ENCODE data around the gene WDR59.

The WDR59 gene

GRCh38 chr16:74942977-74943918 lies 41.7 kb downstream of the WDR59 start:
- WGBS, 2 experiments: 93 to 97% methylated on average over 4 of the region's 4 CpGs
- Histone ChIP-seq H3K27me3 (ENCODE audit: control insufficient read depth, insufficient read depth, low read length, poor library complexity, severe bottlenecking) (no peaks in the 10 kb centered on the region), H3K36me3 (ENCODE audit: control insufficient read depth, insufficient read depth, low read length) (peaks cover 15% of the 10 kb centered on the region), H3K9me3 (ENCODE audit: control insufficient read depth, low read length) (no peaks in the 10 kb centered on the region), H3K4me1 (ENCODE audit: control insufficient read depth, insufficient read depth, low read length) (no peaks in the 10 kb centered on the region), H3K27ac (ENCODE audit: insufficient read depth, low read depth, low read length, poor library complexity, severe bottlenecking) (no peak overlapping the region), H3K4me3 (ENCODE audit: insufficient read depth, low read depth, low read length) (no peak overlapping the region)

DNA sequence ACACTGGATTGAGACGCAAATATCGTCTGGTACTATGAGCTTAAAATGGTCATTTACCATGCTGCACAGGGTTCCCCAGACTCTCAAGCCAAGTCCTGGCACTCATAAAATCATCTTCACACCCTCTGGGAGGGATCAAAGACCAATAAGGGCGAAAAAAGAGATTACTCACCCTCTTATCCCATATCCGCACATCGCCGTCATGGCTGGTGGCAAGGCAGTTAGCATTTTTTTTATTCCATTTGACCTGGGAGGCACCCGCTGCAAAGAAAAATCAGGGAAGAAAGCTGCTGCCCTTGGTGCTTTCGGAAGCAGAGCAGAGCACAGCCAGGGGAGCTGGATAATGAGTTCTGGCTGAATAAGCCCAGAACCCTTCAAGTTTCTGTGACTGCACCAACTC lies 42.4 kb downstream of the WDR59 start:
- peaks cover 15% of the 10 kb centered on the region for H3K36me3 ChIP-seq (ENCODE audit: control insufficient read depth, insufficient read depth, low read length)
- no peak overlapping the region for H3K27ac ChIP-seq (ENCODE audit: insufficient read depth, low read depth, low read length, poor library complexity, severe bottlenecking)
- H3K4me1 ChIP-seq (ENCODE audit: control insufficient read depth, insufficient read depth, low read length): no peaks in the 10 kb centered on the region
- no peak overlapping the region for H3K4me3 ChIP-seq (ENCODE audit: insufficient read depth, low read depth, low read length)
- H3K27me3 ChIP-seq (ENCODE audit: control insufficient read depth, insufficient read depth, low read length, poor library complexity, severe bottlenecking): no peaks in the 10 kb centered on the region
- WGBS, 2 experiments: 93 to 96% methylated on average over 8 of the region's 8 CpGs
- H3K9me3 ChIP-seq (ENCODE audit: control insufficient read depth, low read length): no peaks in the 10 kb centered on the region

DNA sequence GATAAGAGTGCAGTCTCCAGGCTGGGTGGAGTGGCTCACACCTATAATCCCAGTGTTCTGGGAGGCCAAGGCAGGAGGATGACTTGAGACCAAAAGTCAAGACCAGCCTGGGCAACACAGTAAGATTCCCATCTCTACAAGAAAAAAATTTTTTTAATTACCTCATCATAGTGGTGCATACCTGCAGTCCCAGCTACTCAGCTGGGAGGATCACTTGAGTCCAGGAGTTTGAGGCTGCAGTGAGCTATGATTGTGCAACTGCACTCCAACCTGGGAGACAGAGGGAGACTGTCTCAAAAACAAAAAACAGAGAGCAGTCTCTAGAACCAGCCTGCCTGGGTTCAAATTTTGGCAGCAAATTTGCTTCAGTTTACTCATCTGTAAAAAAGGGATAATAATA lies 45.2 kb downstream of the WDR59 start:
- no peaks in the 10 kb centered on the region for H3K9me3 ChIP-seq (ENCODE audit: control insufficient read depth, low read length)
- H3K27ac ChIP-seq (ENCODE audit: insufficient read depth, low read depth, low read length, poor library complexity, severe bottlenecking): no peak overlapping the region
- H3K4me3 ChIP-seq (ENCODE audit: insufficient read depth, low read depth, low read length): no peak overlapping the region
- H3K4me1 ChIP-seq (ENCODE audit: control insufficient read depth, insufficient read depth, low read length): no peaks in the 10 kb centered on the region
- H3K27me3 ChIP-seq (ENCODE audit: control insufficient read depth, insufficient read depth, low read length, poor library complexity, severe bottlenecking): no peaks in the 10 kb centered on the region
- H3K36me3 ChIP-seq (ENCODE audit: control insufficient read depth, insufficient read depth, low read length): peaks cover 15% of the 10 kb centered on the region

DNA sequence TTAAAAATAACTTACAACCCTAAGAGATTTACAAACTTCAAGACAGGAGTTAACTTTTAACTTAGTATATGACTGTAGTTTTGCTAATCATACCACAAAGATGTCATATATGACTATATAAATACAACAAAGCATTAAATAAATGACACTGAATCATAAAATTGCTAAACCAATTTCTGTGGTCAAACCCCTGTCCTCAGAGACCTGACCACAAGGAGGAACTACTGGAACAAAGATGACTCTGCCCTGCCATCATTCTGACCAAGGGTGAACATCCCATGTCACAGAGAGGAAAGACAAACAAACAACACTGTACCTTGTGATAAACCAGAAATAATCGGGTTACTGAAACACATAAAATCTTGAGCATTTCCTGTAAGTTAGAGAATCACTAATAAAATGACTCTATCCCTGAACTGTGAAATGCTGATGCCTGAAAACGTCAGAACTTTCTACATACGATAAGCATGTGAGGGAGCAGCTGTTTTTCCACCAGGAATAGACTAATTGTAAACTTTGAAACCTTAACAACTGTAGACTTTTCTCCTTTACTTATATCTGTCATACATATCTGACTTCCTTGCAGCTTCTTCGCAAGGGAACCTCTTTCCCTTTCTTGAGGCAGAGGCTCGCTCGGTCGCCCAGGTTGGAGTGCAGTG lies 47.9 kb downstream of the WDR59 start:
- Histone ChIP-seq H3K9me3 (ENCODE audit: control insufficient read depth, low read length) (no peaks in the 10 kb centered on the region), H3K36me3 (ENCODE audit: control insufficient read depth, insufficient read depth, low read length) (peaks cover 18% of the 10 kb centered on the region), H3K4me3 (ENCODE audit: insufficient read depth, low read depth, low read length) (no peak overlapping the region), H3K27me3 (ENCODE audit: control insufficient read depth, insufficient read depth, low read length, poor library complexity, severe bottlenecking) (no peaks in the 10 kb centered on the region), H3K27ac (ENCODE audit: insufficient read depth, low read depth, low read length, poor library complexity, severe bottlenecking) (no peak overlapping the region), H3K4me1 (ENCODE audit: control insufficient read depth, insufficient read depth, low read length) (no peaks in the 10 kb centered on the region)
- WGBS, 2 experiments: 93 to 96% methylated on average over 7 of the region's 7 CpGs

- Histone ChIP-seq H3K4me1 (ENCODE audit: control insufficient read depth, insufficient read depth, low read length) (no peaks in the 10 kb centered on the region), H3K27ac (ENCODE audit: insufficient read depth, low read depth, low read length, poor library complexity, severe bottlenecking) (no peak overlapping the region), H3K27me3 (ENCODE audit: control insufficient read depth, insufficient read depth, low read length, poor library complexity, severe bottlenecking) (no peaks in the 10 kb centered on the region), H3K4me3 (ENCODE audit: insufficient read depth, low read depth, low read length) (no peak overlapping the region), H3K36me3 (ENCODE audit: control insufficient read depth, insufficient read depth, low read length) (peaks cover 7% of the 10 kb centered on the region), H3K9me3 (ENCODE audit: control insufficient read depth, low read length) (no peaks in the 10 kb centered on the region)
- WGBS, 2 experiments: 90 to 92% methylated on average over 3 of the region's 3 CpGs
These were observed 53.5 kb downstream of the WDR59 start for GRCh38 chr16:74931445-74931844.

GRCh38 chr16:74929636-74930035 lies 55.3 kb downstream of the WDR59 start:
- H3K27ac ChIP-seq (ENCODE audit: insufficient read depth, low read depth, low read length, poor library complexity, severe bottlenecking): no peak overlapping the region
- H3K9me3 ChIP-seq (ENCODE audit: control insufficient read depth, low read length): no peaks in the 10 kb centered on the region
- 82 to 85% methylated on average over 2 of the region's 2 CpGs for WGBS, 2 experiments
- no peaks in the 10 kb centered on the region for H3K4me1 ChIP-seq (ENCODE audit: control insufficient read depth, insufficient read depth, low read length)
- H3K4me3 ChIP-seq (ENCODE audit: insufficient read depth, low read depth, low read length): no peak overlapping the region
- H3K36me3 ChIP-seq (ENCODE audit: control insufficient read depth, insufficient read depth, low read length): peaks cover 7% of the 10 kb centered on the region
- H3K27me3 ChIP-seq (ENCODE audit: control insufficient read depth, insufficient read depth, low read length, poor library complexity, severe bottlenecking): no peaks in the 10 kb centered on the region

GRCh38 chr16:74926805-74927204 lies 58.1 kb downstream of the WDR59 start:
- Histone ChIP-seq H3K4me1 (ENCODE audit: control insufficient read depth, insufficient read depth, low read length) (no peaks in the 10 kb centered on the region), H3K27me3 (ENCODE audit: control insufficient read depth, insufficient read depth, low read length, poor library complexity, severe bottlenecking) (no peaks in the 10 kb centered on the region), H3K27ac (ENCODE audit: insufficient read depth, low read depth, low read length, poor library complexity, severe bottlenecking) (no peak overlapping the region), H3K36me3 (ENCODE audit: control insufficient read depth, insufficient read depth, low read length) (peaks cover 1% of the 10 kb centered on the region), H3K4me3 (ENCODE audit: insufficient read depth, low read depth, low read length) (no peak overlapping the region), H3K9me3 (ENCODE audit: control insufficient read depth, low read length) (no peaks in the 10 kb centered on the region)
- 93 to 98% methylated on average over 3 of the region's 3 CpGs for WGBS, 2 experiments

- Histone ChIP-seq H3K27me3 (ENCODE audit: control insufficient read depth, insufficient read depth, low read length, poor library complexity, severe bottlenecking) (no peaks in the 10 kb centered on the region), H3K27ac (ENCODE audit: insufficient read depth, low read depth, low read length, poor library complexity, severe bottlenecking) (no peak overlapping the region), H3K4me3 (ENCODE audit: insufficient read depth, low read depth, low read length) (no peak overlapping the region), H3K9me3 (ENCODE audit: control insufficient read depth, low read length) (no peaks in the 10 kb centered on the region), H3K4me1 (ENCODE audit: control insufficient read depth, insufficient read depth, low read length) (no peaks in the 10 kb centered on the region), H3K36me3 (ENCODE audit: control insufficient read depth, insufficient read depth, low read length) (peaks cover 10% of the 10 kb centered on the region)
- 94 to 95% methylated on average over 10 of the region's 10 CpGs for WGBS, 2 experiments
These were observed 61.0 kb downstream of the WDR59 start for GRCh38 chr16:74923766-74924460.

GRCh38 chr16:74922150-74923138 lies 62.5 kb downstream of the WDR59 start:
- H3K36me3 ChIP-seq (ENCODE audit: control insufficient read depth, insufficient read depth, low read length): peaks cover 10% of the 10 kb centered on the region
- H3K4me3 ChIP-seq (ENCODE audit: insufficient read depth, low read depth, low read length): no peak overlapping the region
- H3K9me3 ChIP-seq (ENCODE audit: control insufficient read depth, low read length): no peaks in the 10 kb centered on the region
- no peak overlapping the region for H3K27ac ChIP-seq (ENCODE audit: insufficient read depth, low read depth, low read length, poor library complexity, severe bottlenecking)
- no peaks in the 10 kb centered on the region for H3K27me3 ChIP-seq (ENCODE audit: control insufficient read depth, insufficient read depth, low read length, poor library complexity, severe bottlenecking)
- no peaks in the 10 kb centered on the region for H3K4me1 ChIP-seq (ENCODE audit: control insufficient read depth, insufficient read depth, low read length)
- 94 to 96% methylated on average over 10 to 11 of the region's 11 CpGs for WGBS, 2 experiments

Measured in ectodermal cell (in vitro differentiated cells).